Measurements from ENCODE around the gene TRMT11.

Gene TRMT11

DNA sequence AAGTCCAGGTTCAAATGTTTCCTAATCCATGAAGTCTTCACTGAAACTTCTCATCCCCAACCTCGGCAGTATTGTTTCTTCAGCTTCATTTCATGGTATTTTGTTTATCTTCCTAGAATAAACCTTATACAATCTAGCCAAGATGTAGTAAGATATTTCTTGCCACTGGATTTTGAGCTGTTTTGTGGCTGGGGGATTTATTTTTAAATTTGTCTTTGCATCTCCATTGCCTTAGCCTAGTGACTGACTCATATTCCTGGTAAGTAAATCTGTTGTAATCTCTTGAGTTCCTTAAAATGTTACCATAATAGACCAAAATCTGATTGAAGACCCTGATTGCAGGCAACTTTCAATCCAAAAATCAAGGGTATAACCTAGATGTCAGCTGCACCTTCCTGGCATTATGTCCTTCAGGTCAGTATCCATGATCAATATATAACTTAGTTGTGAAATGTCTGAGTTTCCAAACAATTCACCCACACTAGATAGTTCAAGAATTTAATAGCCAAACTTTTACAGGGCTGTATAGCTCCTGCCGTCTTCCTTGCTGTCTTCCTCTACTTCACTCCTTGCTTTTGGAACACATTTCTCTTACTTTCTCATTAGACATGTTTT, 4.7 kb upstream of the TRMT11 start:
- TF ChIP-seq, protein P1, sequence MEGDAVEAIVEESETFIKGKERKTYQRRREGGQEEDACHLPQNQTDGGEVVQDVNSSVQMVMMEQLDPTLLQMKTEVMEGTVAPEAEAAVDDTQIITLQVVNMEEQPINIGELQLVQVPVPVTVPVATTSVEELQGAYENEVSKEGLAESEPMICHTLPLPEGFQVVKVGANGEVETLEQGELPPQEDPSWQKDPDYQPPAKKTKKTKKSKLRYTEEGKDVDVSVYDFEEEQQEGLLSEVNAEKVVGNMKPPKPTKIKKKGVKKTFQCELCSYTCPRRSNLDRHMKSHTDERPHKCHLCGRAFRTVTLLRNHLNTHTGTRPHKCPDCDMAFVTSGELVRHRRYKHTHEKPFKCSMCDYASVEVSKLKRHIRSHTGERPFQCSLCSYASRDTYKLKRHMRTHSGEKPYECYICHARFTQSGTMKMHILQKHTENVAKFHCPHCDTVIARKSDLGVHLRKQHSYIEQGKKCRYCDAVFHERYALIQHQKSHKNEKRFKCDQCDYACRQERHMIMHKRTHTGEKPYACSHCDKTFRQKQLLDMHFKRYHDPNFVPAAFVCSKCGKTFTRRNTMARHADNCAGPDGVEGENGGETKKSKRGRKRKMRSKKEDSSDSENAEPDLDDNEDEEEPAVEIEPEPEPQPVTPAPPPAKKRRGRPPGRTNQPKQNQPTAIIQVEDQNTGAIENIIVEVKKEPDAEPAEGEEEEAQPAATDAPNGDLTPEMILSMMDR (IDR thresholded peaks at IDR 0.05) = no peak
- H3K27ac ChIP-seq = no peak overlapping the region
- no peaks in the 10 kb centered on the region for H3K9me3 ChIP-seq
- peaks cover 42% of the 10 kb centered on the region for H3K36me3 ChIP-seq
- peaks cover 12 to 14% of the 10 kb centered on the region in 2 experiments for H3K4me1 ChIP-seq (ENCODE audit: control insufficient read depth in 1 of 2, insufficient read depth in 1 of 2, low read depth in 1 of 2, low read length in 1 of 2)
- no peak overlapping the region for H3K4me3 ChIP-seq (ENCODE audit: low read depth in 1 of 2, low read length in 1 of 2)
- peaks cover 3% of the 10 kb centered on the region for H3K27me3 ChIP-seq

DNA sequence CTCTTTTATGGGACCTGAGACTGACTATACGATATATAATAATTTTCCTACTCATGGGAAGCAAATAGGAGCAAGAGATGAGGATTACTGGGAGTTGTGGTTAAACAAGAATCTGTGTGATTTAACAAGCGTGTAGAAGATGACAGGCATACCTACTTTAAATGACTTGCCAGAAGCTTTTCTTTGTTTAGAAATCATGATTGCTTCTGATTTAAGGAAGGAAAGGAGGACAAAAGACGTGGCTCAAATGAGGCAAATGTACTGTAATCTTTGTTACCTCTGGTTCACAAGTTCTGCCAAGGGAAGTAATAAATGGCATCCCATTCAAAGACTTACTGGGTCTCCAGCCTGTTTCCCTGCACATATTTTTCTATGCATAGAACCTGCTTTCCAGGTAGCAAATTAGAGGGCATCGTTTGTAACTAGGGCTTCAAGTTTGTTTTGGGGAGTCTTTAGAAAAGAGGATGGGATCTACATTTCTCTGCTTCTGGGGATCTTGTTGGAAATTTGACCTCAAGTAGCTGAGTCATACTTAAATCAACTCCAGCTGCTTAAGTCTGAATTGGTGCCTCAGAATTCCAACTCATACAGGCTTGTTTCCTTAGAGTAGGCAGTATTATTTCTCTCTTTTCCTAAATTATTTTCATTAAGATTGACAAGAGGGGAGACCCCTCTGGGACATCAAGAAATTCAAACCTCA, 2.9 kb upstream of the TRMT11 start:
- Histone ChIP-seq H3K36me3 (peaks cover 38% of the 10 kb centered on the region), H3K27me3 (peaks cover 13% of the 10 kb centered on the region), H3K27ac (no peak overlapping the region), H3K4me1 (ENCODE audit: control insufficient read depth in 1 of 2, insufficient read depth in 1 of 2, low read depth in 1 of 2, low read length in 1 of 2) (peaks cover 14 to 18% of the 10 kb centered on the region in 2 experiments), H3K9me3 (no peaks in the 10 kb centered on the region), H3K4me3 (ENCODE audit: low read depth in 1 of 2, low read length in 1 of 2) (no peak overlapping the region)
- TF ChIP-seq, protein P1 (IDR thresholded peaks at IDR 0.05) = no peak

DNA sequence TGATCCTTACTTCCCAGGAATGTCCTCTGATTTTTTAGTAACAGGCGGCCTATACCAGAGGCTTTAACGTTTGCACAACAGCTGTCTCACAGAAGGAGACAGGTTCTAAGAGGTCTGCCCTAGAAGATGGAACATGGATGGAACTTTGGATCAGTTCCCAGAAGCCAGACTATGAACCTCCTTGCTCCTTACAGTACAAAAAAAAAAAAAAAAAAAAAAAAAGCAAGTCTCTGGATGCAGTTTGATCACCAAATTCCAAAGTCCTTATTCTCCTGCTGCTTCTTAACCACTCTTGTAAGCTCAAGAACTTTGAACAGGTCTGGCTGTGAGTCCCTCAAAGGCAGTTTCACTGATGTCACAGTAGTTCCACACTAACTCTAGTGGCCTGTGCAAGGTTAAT, 2.0 kb upstream of the TRMT11 start:
- no peak overlapping the region for H3K4me3 ChIP-seq (ENCODE audit: low read depth in 1 of 2, low read length in 1 of 2)
- TF ChIP-seq, protein P1 (IDR thresholded peaks at IDR 0.05) = no peak

DNA sequence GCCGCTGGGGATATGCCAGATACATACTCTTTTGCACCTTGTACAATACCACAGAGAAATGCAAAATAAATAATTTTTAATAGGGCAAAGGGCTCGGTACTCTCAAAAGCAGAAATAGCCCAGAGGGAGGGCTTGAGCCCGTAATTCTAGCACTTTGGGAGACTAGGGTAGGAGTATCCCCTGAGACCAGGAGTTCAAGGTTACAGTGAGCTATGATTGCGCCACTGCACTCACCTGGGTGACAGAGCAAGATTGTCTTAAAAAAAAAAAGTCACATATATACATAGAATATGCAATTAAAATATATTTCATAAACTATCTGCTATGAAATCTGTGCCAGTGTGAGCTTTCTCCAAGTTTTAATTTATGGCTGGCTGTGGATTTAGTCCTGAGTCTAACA, 818 bp upstream of the TRMT11 start:
- Histone ChIP-seq H3K36me3 (peaks cover 21% of the 10 kb centered on the region), H3K9me3 (no peaks in the 10 kb centered on the region), H3K27ac (no peak overlapping the region), H3K4me3 (ENCODE audit: low read depth in 1 of 2, low read length in 1 of 2) (peak overlapping the region in 1 of 2 experiments; percentile 67), H3K4me1 (ENCODE audit: control insufficient read depth in 1 of 2, insufficient read depth in 1 of 2, low read depth in 1 of 2, low read length in 1 of 2) (peaks cover 14 to 18% of the 10 kb centered on the region in 2 experiments), H3K27me3 (peaks cover 13% of the 10 kb centered on the region)
- TF ChIP-seq, protein P1 (IDR thresholded peaks at IDR 0.05) = no peak

More for the DNA sequence above, 2.0 kb upstream of the TRMT11 start:
- Histone ChIP-seq H3K4me1 (ENCODE audit: control insufficient read depth in 1 of 2, insufficient read depth in 1 of 2, low read depth in 1 of 2, low read length in 1 of 2) (peaks cover 14 to 18% of the 10 kb centered on the region in 2 experiments), H3K27ac (no peak overlapping the region), H3K36me3 (peaks cover 33% of the 10 kb centered on the region), H3K9me3 (no peaks in the 10 kb centered on the region), H3K27me3 (peaks cover 13% of the 10 kb centered on the region)

DNA sequence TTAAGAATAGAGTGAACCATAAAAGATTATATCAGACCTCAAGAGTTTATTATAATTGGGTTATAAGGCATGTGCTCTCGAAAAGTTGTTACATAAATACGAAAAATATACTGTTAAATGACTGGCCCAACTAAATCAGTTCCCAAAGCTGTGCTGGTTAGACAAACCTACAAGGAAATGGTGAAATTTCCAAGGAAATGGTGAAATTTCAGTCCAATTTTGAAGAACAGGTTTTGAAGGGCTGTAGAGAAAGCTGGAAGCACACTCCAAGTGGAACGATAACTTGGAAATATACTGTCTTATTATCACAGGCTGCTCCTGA, 400 bp upstream of the TRMT11 start:
- Histone ChIP-seq H3K4me1 (ENCODE audit: control insufficient read depth in 1 of 2, insufficient read depth in 1 of 2, low read depth in 1 of 2, low read length in 1 of 2) (peaks cover 14 to 18% of the 10 kb centered on the region in 2 experiments), H3K27ac (no peak overlapping the region), H3K9me3 (no peaks in the 10 kb centered on the region), H3K36me3 (peaks cover 17% of the 10 kb centered on the region), H3K27me3 (peaks cover 13% of the 10 kb centered on the region), H3K4me3 (ENCODE audit: low read depth in 1 of 2, low read length in 1 of 2) (peak overlapping the region; percentile 67 to 70)
- TF ChIP-seq, protein P1 (IDR thresholded peaks at IDR 0.05) = no peak

All from neutrophil (primary cell).